Fibroblast of gingiva (primary cell): ENCODE measurements around the gene KIAA0040.

ENCODE experiments used
- DNase-seq: peaks from one replicate; pipeline ENCODE4 v3.0.0-alpha.2; 2011; ENCODE audit warnings: low read depth

Gene KIAA0040

DNA sequence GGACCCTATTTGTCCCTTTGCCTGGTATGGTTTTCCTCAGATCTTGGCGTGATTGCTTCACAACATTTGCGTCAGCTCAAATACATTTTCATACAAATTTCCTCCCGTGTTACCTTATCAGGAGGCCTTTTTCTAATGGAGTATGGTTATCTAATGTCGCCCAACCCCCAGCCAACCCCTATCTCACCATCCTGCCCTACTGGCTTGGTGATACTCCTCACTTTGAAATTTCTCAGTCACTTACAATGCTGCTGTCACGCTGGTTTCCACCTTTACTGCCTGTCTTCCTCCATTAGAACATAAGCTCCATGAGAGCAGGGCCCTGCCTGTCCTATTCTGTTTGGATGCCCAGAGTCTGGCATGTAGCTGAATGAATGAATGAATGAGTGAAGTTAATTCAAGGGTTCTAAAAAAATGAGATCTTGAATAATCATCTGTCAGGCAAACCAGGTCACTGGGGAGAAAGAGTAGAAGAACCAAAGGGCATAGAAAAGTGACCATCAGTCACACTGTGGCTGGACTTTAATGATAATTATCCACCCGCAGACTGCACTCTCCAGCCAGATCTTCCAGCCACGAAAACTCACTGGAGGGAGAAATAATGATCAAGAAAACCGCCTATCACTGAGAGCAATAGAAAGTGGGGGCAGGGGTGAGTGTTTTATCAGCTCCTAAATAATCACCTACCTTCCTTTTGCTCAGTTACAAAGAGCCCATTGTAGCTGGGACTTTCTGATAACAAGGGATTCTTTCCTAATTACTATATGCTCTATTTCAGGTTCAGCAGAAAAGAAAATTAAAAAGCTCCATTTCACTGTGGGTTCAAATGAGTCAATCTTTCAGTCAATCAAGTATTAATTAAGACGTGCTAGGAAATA, 21.3 kb downstream of the KIAA0040 start:
- DNase-seq: no peak

DNA sequence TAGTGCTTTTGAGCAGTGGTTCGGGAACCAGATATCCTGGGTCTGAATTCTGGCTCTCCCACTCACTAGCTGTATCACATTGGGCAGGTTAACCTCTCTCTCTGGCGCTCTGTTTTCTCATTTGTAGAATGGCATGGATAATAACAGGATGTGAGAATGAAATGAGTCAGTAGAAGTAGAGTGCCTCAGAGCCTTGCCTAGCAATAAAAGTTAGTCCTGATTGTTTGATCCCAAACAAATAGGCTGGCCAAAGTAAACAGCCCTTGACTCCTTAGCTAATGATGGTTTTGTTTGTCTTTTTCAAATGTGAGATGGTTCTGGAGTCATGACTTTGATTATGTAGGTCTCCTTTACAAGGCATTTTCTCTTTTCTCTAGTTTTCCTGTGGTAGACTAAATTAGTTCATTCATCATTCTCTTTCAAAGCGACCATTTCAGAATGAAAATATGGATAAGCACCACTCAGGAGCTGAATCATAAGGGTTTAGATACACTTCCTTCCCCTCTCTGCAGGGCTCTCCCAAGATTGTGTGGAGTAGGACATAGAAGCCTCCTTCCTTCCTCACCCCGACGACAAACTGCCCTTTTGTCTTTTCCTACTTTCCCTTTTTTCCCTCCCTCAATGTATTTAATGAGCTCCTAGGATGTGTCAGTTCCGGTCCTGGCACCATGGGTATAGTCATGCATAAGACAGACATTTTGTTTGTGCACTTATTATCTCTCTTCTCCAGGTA, 23.1 kb downstream of the KIAA0040 start:
- no peak for DNase-seq

DNA sequence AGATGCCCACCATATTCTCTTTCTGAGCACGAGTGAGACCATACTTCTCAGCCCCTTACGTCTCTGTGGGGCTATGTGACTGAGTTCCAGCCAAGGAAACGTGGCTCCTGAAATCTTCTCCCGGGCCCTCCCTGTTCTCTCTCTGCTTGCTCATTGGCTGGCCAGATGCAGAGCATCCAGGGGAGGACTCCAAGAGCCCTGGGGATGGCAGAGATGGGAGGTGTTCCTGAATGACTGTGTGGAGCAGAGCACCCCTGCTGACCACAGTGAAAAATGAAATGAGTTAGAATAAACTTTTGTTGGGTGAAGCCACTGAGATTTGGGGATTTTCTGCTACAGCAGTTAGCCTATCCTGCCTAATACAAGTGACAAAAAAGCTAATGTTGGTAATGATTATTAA, 23.8 kb downstream of the KIAA0040 start:
- no peak for DNase-seq

DNA sequence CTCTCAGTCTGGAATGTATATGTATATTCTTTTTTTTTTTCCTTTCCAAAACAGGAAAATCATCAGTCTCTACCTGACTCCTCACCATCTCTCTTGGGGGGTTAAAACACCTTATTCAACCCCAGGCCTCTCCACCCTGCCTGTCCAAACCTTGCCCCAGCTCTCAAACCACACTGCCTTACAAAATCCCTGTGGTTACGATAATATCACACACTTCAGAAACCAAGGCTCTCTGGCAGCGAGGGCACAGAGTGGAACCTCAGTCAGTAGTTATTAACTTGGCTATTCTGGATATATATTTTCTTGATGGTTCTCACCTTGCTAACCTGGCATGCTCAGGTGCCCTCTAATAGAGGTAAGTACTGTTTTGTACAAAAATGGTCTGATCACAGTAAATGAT, 24.7 kb downstream of the KIAA0040 start:
- no peak for DNase-seq

DNA sequence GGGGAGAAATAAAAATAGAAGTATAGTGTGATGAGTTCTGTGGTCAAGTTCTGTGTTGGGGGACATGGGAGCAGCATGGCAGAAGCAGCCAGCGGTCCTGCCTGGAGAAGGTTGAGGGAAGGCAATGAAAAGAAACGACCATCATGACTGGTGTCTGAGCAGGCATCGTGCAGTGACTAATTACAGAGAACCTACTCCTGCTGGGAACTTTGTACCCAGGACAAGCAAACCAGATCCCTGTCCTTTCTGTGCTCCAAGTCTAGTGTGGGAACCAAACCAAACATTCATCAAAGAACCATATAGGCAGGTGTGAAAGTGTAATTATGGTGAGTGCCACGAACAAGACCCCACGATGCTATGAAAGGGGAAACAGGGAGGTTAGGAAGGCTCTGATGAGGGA, 25.8 kb downstream of the KIAA0040 start:
- no peak for DNase-seq

DNA sequence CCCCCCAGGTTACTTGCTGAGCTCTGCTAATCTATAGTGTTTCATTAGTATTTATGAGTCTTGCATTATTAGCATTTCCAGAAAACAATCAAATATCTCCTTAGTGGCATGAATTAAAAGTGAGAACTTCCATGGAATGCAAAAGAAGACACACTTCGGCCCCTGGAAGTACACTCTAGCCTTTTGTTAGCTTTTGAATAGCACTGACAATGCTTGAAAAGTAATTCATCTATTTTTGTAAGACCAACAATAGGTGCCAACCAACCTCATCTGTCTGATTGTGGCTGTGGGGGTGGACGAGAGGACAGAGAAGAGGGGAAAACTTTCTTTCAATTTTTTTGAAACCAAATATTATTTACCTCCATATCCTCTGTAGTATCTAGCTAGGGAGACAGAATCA, 27.8 kb downstream of the KIAA0040 start:
- DNase-seq: no peak

DNA sequence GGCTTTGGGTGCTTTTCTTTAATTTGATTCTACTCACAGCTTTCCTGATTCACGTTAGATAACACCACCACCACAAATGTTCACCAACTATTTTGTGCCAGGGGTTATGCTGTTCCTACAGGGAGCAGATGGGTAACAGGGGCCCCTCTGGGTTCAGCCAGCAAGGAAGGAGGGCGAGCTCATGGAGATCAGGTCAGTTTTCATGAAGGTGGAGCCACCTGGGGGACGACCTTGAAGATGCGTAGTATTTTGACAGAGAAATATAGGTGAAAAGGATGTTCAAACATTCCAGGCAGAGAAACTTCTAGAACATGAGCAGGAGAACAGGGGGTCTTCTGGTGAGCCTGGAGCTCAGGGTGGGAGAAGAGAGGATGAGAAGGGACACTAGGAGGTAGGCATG, 28.9 kb downstream of the KIAA0040 start:
- no peak for DNase-seq

DNA sequence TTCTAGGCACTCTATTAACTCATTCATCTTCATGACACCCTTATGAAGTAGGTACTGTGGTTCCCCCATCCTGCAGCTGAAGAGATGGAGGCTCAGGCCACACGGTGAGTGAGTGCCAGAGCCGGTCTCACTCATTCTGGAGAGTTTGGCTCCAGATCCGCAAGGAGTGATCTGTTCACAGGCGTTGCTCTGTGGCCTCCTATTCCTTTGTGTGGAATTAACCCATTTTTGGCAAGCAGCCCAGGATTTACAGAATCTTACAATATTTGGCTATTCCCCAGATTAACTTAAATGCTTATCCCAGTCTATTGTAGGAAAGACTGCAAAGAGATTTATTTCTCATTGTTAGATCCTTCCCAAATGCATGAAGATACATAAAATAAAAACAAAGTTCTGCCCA, 29.6 kb downstream of the KIAA0040 start:
- DNase-seq: no peak

DNA sequence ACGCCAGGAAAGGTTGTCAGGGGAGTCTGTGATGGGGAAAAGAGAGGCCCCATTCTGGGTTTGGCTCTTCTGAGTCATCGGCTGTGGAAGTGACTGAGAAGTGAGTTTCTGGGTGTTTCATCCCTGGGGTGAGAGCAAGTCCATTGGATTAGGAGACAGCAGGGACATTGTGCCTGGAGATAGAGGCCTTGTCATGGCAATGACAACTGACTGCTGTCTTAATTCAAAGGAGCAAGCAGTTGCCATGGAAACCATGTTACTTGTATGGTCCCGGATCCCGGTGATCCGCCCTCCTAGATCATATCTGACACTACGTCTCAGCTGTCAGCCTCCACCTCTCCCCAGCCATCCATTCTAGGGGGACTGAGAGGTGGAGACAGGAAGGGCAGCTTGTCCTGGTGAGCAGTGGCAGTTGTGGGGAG, 34.4 kb downstream of the KIAA0040 start:
- no peak for DNase-seq

DNA sequence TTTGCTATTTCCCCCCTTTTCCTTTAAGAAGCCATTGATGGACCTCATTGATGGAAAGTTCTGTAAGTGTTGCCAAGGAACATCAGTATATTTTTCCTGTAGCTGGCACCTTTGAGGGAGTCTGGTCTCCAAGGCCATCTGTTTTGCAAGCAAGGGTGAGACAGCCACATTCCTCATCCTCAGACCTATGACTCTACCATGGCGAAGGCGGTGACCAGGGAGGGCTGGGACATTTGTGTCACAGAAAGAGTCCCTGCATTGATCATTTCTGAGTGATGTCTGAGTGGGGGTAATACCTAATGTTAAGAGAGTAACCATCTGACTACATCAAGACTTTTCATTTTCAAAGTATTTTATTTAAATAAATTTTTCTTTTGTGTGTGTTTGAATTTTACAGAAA, 35.4 kb downstream of the KIAA0040 start:
- DNase-seq: no peak

DNA sequence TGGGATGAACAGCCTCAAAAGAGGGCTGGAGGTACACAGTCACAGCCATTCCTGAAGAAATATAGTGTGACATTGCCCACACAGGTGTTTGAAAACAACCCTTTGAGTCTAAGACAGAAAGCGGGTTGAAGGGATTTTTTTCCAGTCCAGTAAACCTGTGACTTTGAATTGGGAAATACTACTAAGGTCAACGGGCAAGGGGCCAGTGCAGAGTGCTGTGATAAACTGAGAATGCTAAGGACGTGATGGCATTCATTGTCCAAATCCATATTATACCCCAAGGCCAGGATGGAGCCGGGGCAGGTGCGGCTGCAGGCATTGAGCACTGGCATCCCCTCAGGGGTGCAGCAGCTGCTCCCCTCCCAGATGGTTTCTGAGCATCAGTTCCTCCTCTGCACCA, 36.6 kb downstream of the KIAA0040 start:
- no peak for DNase-seq

DNA sequence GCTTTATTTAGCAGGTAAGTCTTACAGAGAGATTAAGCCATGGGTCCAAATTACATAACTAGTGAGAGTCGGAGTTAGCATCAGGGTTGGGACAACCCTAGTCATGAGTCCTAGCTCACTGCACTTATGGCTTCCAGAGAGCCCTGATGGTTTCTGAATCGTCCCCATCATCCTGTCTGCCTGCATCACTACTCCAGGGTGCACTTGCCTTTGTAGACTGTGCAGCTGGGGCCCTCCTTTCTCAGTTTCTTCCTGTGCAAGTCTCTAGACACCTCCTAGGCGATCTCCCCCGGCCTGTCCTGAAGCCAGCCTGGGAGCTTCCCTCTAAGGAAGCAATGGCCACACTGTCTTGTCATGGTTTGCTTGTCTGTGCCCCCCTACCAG, 37.1 kb downstream of the KIAA0040 start:
- DNase-seq: no peak

DNA sequence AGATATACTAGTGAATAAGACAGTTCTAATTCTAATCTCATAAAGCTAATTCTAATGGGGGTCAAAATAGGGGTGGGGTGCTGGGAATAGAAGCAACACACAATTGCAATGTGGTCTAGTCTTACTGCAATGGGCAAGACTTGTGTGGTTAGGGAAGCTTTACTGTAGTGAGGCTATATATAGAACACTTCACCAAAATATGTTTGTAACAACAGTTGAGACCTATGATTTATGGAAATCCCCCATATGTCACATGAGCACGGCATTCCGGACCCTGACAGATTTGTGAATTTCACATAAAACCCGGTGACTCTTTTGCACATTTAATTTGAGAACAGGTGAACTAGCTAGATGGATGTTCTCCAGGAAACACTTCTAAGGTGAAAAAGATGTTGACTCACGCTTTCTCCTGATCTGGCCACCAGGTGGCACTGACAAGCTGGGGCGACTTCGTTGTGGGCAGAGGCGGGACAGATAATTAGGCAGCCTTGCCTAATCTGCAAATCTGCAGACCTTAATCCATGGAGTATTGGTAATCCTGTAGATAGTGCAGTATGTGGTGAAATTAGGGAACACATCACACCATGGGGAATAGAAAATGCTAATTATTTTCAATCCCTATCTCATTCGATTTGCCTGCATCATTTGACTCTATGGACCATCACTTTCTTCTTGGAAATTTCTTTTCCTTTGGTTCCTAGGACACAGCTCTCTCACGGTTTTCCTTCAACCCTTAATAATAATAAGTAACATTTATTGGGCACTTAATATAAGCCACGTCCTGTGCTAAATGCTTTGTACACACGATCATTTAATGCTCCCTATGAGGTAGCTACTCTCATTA, 37.7 kb downstream of the KIAA0040 start:
- DNase-seq: peak; percentile 17

DNA sequence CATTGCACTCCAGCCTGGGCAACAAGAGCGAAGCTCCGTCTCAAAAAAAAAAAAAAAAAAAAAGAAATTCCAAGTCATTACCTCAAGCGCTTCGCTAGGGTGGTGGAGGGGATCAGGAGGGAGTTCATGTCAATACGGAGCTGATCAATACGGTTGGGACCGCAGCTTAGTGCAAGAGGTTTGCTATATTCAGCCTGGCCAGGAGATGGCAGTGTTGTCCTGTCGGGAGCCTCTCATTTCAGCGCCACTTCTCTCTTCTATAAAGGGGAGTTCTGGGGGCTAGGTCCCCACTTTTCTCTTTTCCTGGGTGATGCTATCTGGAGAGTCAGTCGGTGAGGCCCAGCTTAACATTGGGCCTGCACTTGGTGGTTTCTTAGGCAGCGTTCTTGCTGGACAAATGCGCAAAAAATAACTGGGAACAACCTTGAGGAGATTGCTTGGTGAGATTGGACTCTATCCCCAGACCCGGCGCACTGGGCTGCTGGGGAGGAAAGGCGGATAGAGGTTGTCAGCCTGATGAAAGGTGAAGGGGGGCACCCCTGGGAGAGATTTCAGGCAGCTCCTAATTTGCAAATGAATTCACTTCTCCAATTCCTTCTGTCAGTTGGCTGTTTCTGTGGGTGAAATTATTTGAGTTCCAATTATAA, 40.4 kb downstream of the KIAA0040 start:
- no peak for DNase-seq

DNA sequence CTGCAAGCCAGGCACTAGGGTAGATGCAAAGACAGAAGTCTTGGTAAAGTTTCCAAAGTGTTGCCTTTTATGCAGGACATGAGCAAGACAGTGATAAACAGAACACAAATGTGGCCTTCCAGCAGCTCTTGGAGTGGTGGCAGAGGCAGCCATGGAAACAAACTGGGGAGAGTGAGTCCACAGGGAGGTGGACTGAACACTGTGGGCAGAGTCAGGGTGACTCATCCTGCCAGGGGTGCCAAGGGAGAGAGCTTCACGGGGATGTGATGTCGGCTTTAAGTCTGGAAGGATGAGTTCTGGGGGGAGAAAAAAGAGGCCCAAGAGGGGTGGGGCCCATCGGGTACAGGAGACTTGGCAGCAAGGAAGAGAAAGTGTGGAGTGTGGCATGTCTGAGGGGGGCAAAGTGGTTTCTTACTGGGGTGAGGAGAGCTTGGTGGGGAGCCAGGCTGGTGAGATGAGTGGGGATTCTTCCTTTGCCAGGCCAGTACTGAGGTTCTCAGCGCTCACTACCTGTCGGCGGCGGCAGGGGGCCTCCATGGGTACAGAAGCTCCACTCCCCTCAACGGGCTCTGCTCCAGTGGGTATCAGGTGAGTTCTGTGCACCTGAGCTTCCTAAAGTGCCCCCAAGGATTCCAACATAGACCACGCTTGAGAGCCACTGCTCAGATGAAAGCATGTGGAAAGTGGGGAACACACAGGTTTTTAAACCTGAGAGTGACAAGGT, 41.8 kb downstream of the KIAA0040 start:
- peak; percentile 3 for DNase-seq

DNA sequence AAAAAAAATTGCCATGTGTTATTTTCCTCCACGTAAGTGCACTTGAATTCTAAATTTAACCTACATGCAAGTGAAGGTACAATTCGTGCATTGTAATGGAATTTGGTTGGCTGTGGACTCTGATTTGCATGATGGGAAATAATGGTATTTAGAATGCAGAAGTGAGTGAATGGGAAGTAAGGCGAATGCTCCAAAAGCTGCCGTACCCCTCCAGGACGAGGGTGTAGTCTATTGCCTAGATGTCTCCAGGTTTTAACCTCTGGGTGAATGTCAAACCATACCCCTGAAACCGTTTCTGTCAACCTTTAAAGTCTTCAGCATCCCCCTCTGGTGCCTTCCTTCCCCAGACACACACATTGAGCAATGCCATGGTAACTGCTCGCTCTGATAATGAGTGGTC, 44.5 kb downstream of the KIAA0040 start:
- DNase-seq: no peak

DNA sequence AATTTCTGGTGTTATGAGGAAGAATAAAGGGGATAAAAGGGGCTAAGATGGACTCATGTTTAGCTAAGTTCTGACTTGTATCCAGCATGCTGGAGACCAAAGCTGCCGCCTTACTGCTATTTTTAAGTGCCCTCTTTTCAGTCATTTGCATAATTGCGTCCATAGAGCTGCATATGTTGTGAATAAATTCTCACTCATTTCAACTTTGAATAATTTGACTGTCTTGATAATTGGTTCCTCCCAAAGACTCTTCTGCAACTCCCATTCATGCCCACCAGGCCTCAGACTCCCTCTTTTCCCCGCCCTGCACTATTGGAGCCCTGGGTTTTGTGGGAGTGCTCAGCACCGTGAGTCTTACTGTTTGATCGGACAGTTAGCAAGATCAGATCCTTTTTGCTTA, 45.0 kb downstream of the KIAA0040 start:
- DNase-seq: no peak

DNA sequence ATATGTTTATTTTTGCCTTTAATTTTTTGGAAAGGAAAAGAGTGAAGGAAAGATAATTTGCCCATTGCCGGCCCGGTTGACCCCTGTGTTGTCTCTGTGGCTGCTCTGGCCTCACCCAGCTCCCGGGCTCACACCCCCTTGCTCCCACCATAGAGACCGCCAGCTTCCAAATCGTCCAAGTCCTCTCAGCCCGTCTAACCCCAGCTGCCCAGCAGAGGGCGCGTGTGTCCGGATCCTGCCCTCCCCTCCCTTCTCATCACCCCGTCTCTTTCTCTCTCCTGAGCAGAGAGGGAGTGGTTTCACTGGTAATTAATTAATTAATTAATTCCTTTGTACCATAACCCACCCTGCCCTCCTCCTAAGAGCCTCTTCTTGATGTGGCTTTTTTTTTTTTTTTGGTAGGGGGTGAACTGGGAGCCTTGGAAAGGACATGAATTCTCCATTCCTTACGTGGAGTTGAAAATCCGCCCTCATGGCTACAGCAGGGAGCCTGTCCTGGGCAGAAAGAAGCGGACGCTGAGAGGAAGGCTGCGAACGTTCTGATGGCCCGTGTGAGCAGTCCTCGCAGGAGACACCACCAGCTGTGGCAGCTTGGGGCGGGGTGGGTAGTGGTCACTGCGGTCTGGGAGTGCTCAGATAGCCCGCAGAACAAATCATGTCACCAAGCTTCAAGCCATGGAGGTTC, 45.9 kb downstream of the KIAA0040 start:
- DNase-seq: peak; percentile 9

DNA sequence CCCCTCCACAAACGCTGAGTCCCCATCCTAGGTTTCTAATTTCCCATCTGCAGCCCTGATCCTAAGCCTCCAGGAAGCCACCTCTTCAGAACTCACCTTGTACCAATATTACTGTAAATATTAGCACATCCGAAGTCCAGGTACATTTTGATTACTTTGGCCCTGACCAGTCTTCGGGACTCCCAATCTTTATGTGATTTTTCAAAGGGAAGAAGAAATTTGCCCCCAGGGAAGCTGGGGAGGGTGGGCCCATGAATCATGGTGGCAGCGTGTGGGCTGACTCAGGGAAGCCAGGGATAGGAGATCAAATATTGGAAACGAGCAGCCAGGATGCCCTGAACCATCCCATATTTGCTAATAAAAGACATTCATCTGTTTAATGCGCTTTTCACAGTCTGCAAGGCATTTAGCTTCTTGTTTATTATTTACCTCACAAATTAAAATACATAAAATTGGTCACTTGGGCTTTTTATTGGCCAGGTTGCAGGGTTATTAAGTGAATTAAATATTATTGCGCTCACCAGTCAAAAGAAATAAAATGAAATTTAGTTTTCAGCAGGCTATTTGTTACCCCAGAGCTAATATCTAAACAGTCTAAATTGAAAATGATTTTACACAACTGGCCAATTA, 46.6 kb downstream of the KIAA0040 start:
- no peak for DNase-seq

DNA sequence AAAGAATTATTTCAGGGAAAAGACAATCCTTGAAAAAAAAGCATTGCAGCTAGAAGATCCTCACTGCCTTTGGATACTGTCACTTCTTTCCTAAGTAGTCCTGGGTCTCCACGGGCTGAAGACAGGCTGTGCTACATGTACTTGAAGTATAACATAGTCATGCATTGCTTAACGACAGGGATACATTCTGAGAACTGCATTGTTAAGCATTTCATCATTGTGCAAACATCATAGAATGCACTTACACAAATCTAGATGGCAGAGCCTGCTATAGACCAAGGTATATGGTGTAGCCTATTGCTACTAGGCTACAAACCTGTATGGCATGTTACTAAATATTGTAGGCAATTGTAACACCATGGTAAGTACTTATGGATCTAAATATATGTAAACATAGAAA, 54.0 kb downstream of the KIAA0040 start:
- DNase-seq: no peak
